IPS-15b (cell line): ENCODE results near the gene MNDA.

ENCODE experiments used
- H3K27me3 ChIP-seq: one replicate; pipeline ENCODE4 v1.6.1; 2013; ENCODE audit warnings: low read length; ENCODE audit not compliant: control insufficient read depth, insufficient read depth
- H3K36me3 ChIP-seq: one replicate; pipeline ENCODE4 v1.6.1; 2013; ENCODE audit warnings: low read length; ENCODE audit not compliant: control insufficient read depth, insufficient read depth
- H3K4me1 ChIP-seq: one replicate; pipeline ENCODE4 v1.6.1; 2013; ENCODE audit warnings: mild to moderate bottlenecking, low read length; ENCODE audit not compliant: control insufficient read depth, insufficient read depth
- H3K4me3 ChIP-seq: one replicate; pipeline ENCODE4 v1.5.1; 2013; ENCODE audit warnings: low read depth, low read length
- H3K9ac ChIP-seq: one replicate; pipeline ENCODE4 v1.6.1; 2013; ENCODE audit warnings: low read depth, mild to moderate bottlenecking, low read length
- H3K9me3 ChIP-seq: one replicate; pipeline ENCODE4 v1.6.1; 2013; ENCODE audit warnings: mild to moderate bottlenecking, low read length; ENCODE audit not compliant: control insufficient read depth, insufficient read depth

The MNDA gene

GRCh38 chr1:158830904-158831507, at the start of gene MNDA:
Gene MNDA, plus strand, starts transcription at chr1:158831351. Its CDS starts 10,803 bp downstream, at chr1:158842154.
- H3K36me3 ChIP-seq = no peaks in the 10 kb centered on the region
- no peaks in the 10 kb centered on the region for H3K27me3 ChIP-seq
- H3K9ac ChIP-seq = no peak within 1 kb of the TSS
- peaks cover 4% of the 10 kb centered on the region for H3K9me3 ChIP-seq
- no peak within 1 kb of the TSS for H3K4me3 ChIP-seq
- no peaks in the 10 kb centered on the region for H3K4me1 ChIP-seq

GRCh38 chr1:158793604-158794003, 37.5 kb upstream of the MNDA start:
- no peaks in the 10 kb centered on the region for H3K4me1 ChIP-seq
- H3K9ac ChIP-seq = no peak overlapping the region
- H3K9me3 ChIP-seq = no peaks in the 10 kb centered on the region
- no peaks in the 10 kb centered on the region for H3K36me3 ChIP-seq
- H3K27me3 ChIP-seq = no peaks in the 10 kb centered on the region
- H3K4me3 ChIP-seq = no peak overlapping the region

DNA sequence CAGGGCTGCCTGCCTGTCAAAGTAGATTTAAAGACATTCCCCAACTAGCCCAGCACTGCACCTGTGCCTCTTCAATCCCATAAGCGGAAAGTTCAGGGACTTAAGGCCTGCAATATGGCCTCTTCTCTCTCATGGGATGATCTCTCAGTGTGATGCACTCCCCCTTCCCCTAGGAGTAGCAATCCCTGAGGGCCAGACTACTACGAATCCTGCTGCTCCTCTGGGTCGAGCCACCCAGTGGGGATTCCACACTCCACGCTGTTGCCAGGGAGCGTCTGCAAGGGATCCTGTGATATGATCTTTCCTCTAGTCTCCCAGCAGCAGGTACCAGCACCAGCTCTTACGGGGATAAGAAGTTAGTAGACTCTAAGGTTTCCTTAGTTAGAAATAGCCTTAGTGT, 36.9 kb upstream of the MNDA start:
- Histone ChIP-seq H3K27me3 (no peaks in the 10 kb centered on the region), H3K4me1 (no peaks in the 10 kb centered on the region), H3K9me3 (no peaks in the 10 kb centered on the region), H3K4me3 (no peak overlapping the region), H3K9ac (no peak overlapping the region), H3K36me3 (no peaks in the 10 kb centered on the region)

GRCh38 chr1:158798531-158798930, 32.6 kb upstream of the MNDA start:
- Histone ChIP-seq H3K9ac (no peak overlapping the region), H3K4me3 (no peak overlapping the region), H3K36me3 (no peaks in the 10 kb centered on the region), H3K27me3 (no peaks in the 10 kb centered on the region), H3K9me3 (no peaks in the 10 kb centered on the region), H3K4me1 (no peaks in the 10 kb centered on the region)

DNA sequence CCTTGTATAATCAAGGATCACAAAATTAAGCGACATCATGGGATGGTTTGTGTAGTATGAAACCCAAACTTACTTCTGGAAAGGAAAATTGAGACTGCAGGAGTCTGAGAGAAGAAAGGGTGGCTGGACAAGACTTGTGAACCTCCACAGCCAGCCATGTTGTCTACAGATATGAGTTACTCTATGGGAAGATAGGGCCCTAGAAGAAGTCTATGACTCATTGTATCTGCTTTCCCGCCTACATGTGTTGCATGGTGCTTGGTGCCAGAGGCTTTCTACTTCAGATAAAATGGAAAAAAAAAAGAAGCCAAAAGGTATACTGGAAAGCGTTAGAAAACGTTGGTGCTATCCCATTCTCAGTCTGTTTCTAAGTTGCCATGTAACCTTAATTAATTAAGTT, 31.5 kb upstream of the MNDA start:
- Histone ChIP-seq H3K27me3 (no peaks in the 10 kb centered on the region), H3K36me3 (no peaks in the 10 kb centered on the region), H3K9ac (no peak overlapping the region), H3K4me1 (no peaks in the 10 kb centered on the region), H3K9me3 (no peaks in the 10 kb centered on the region), H3K4me3 (no peak overlapping the region)

GRCh38 chr1:158800526-158800925, 30.6 kb upstream of the MNDA start:
- Histone ChIP-seq H3K27me3 (no peaks in the 10 kb centered on the region), H3K36me3 (no peaks in the 10 kb centered on the region), H3K4me1 (no peaks in the 10 kb centered on the region), H3K9ac (no peak overlapping the region), H3K4me3 (no peak overlapping the region), H3K9me3 (no peaks in the 10 kb centered on the region)

DNA sequence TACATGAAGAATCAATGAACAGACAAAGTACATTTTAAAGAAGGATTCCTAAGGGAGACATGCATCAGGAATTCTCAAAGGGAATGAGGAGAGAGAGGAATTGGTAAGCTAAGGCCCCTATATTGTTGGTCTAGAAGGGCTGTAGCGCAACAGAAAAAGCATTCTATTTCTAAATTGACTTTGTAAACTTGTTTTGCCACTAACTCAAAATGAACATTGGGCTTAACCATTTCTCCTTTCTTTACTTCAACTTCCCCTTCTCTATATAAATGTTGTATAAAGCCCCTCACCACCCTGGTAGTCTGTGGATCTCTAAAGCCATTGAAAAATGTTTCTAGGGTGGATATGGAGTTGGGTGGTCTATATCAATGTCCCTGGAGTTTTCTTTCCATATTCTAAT, 29.8 kb upstream of the MNDA start:
- Histone ChIP-seq H3K9ac (no peak overlapping the region), H3K4me1 (no peaks in the 10 kb centered on the region), H3K27me3 (no peaks in the 10 kb centered on the region), H3K36me3 (no peaks in the 10 kb centered on the region), H3K9me3 (no peaks in the 10 kb centered on the region), H3K4me3 (no peak overlapping the region)

- H3K4me3 ChIP-seq = no peak overlapping the region
- H3K27me3 ChIP-seq = no peaks in the 10 kb centered on the region
- H3K9ac ChIP-seq = no peak overlapping the region
- H3K9me3 ChIP-seq = no peaks in the 10 kb centered on the region
- H3K36me3 ChIP-seq = no peaks in the 10 kb centered on the region
- no peaks in the 10 kb centered on the region for H3K4me1 ChIP-seq
These were observed 27.5 kb upstream of the MNDA start for GRCh38 chr1:158803678-158804077.

- Histone ChIP-seq H3K4me1 (no peaks in the 10 kb centered on the region), H3K36me3 (no peaks in the 10 kb centered on the region), H3K9me3 (no peaks in the 10 kb centered on the region), H3K27me3 (no peaks in the 10 kb centered on the region), H3K9ac (no peak overlapping the region), H3K4me3 (no peak overlapping the region)
These were observed 24.1 kb upstream of the MNDA start for GRCh38 chr1:158806916-158807536.

DNA sequence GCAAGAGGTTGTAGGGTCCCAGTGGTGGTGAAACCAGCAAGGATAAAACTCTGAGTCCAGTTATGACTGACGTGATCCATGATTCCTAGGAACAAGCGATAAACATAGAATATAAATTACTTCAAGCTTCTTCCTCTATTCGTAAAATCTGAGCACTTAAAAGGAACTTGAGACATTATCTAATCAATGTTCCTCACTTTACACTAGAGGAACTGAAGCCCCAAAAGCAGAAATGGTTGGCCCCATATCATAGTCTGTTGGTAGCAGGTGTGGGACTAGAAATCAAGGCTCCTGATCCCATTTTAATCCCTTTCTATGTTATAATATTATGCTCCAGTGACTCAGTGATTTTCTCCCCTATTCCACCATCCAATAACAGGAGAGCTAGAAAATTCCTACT, 21.9 kb upstream of the MNDA start:
- no peaks in the 10 kb centered on the region for H3K9me3 ChIP-seq
- no peaks in the 10 kb centered on the region for H3K4me1 ChIP-seq
- no peak overlapping the region for H3K4me3 ChIP-seq
- H3K27me3 ChIP-seq = no peaks in the 10 kb centered on the region
- H3K9ac ChIP-seq = no peak overlapping the region
- no peaks in the 10 kb centered on the region for H3K36me3 ChIP-seq

DNA sequence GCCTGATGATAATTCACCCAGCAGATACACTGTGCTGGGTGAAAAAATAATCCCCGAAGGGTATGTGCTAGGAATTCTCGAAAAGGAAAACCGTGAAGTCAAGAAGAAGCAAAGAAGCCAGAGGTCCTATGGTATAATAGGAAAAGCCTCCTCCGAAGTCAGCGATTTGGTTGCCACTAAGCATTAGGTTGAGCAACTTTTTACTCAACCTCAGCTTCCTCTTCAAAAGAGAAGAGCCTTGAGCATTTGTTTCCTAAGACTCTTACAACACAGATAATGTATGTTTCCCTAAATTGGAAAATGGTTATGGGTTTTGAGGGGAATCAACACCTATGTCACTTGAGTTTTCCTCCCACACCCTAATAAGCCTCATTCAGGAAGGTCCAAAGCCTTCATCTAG, 21.3 kb upstream of the MNDA start:
- no peaks in the 10 kb centered on the region for H3K27me3 ChIP-seq
- no peak overlapping the region for H3K4me3 ChIP-seq
- no peaks in the 10 kb centered on the region for H3K4me1 ChIP-seq

DNA sequence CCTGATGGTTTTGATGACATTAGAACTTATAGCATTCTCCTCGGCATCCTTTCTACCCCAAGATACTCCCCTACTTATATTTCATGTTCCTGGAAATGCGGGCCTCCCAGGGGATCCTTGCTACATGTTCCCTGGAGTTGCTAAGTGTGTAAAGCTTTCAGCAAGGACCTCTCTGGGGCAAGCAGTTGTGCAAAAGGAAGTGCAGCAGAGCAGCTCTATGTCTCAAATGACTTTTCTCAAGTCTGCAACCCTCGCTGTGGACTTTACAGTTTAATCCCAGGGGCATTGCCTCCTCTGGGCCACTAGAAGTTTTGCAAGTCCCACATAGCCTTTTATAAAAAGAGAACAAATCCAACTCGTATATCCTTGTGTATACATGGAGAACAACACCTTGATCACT, 20.8 kb upstream of the MNDA start:
- no peaks in the 10 kb centered on the region for H3K4me1 ChIP-seq
- H3K27me3 ChIP-seq = no peaks in the 10 kb centered on the region
- no peak overlapping the region for H3K4me3 ChIP-seq
- no peak overlapping the region for H3K9ac ChIP-seq
- H3K36me3 ChIP-seq = no peaks in the 10 kb centered on the region
- no peaks in the 10 kb centered on the region for H3K9me3 ChIP-seq

More for the DNA sequence above, 21.3 kb upstream of the MNDA start:
- Histone ChIP-seq H3K36me3 (no peaks in the 10 kb centered on the region), H3K9ac (no peak overlapping the region), H3K9me3 (no peaks in the 10 kb centered on the region)
